Measurements from ENCODE around the gene ANKRD60.

The ANKRD60 gene

GRCh38 chr20:58188527-58188926 lies 39.9 kb downstream of the ANKRD60 start:
- DNase-seq: no peak

DNA sequence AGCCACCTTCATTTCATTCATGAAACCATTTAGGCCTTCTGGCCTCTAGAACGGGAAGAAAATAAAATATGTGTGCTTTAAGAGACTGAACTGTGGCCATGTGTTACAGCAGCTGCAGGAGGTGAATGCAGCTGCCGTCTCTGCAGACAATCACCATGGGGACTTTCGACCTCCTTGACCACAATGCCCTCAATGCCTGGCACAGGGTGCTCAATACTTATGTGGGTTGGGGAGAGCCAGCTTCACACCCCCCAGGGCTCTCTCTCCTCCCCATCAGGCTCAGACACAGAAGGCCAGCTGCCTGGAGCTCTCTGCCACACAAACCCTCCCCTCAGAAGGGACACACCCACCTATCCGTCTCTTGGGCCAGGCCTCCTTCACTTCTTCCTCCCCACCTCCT lies 43.5 kb downstream of the ANKRD60 start:
- DNase-seq: no peak

DNA sequence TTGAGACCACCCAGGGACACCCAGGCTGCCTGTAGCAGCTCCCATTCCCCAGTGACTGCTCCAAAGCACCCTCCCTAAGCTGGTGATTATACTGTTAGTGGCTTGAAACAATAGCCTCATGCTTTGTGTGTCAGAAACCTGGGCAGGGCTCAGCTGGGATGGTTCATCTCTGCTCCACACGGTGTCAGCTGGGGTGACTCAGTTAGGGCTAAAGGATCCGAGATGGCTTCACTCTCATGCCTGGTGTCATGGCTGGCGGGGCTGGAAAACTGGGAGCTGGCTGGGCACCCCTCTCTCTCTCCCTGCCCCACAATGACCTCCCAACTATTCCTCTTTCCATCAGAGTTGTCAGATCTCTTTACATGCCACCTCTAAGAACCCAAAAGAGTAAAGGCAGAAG lies 44.4 kb downstream of the ANKRD60 start:
- no peak for DNase-seq

- no peak for DNase-seq
Observed at GRCh38 chr20:58182521-58183140, 45.8 kb downstream of the ANKRD60 start.

DNA sequence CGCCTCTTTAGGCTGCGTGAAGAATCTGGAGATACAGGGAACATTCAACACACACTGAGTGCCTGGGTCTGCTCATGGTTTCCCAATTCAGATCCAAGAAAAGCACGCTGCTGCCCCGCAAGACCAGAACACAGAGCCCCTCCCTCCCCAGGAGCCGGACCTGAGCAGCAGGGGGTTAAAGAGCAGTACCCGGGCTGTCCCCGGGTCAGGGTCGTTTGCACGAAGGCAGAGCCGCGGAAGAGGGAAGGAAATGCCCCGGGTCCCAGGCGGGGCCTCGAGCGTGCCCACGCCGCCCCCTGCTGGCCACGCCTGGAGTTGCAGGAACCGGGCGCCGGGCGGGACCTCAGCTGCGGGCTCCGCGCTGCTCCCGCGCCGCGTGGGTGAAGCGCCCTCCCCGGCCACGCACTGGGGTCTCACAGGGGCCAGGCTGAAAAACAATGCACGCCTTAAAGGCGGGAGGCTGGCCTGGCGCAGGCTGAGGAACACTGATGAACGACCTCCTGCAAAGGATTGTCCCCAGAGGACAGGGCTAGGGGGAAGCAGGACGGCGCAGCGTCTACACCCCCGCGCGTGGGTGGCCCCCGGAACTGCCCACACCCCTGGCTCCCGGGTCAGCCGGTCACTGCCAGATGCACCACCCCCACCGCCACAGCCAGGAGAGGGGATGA lies 48.9 kb downstream of the ANKRD60 start:
- DNase-seq: peak; percentile 43

DNA sequence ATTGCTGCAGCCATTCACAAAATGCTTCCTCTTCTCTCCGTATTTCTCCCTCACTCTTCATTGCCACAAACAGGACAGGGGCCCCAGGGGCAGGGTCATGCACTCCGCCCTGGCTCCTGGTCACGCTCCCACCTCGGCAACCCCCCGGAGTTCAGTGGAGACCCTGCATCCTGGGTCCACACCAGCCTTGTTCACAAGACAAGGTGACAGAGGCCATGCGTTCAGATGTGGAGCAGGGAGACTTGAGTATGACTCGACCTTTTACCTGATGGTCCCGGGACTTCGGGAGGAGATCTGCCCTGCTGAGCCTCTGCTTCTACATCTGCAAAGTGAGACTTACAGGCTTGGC lies 49.4 kb downstream of the ANKRD60 start:
- DNase-seq: no peak

- DNase-seq: no peak
Observed at GRCh38 chr20:58177799-58178198, 50.7 kb downstream of the ANKRD60 start.

- DNase-seq: no peak
Observed at GRCh38 chr20:58175836-58176235, 52.6 kb downstream of the ANKRD60 start.

DNA sequence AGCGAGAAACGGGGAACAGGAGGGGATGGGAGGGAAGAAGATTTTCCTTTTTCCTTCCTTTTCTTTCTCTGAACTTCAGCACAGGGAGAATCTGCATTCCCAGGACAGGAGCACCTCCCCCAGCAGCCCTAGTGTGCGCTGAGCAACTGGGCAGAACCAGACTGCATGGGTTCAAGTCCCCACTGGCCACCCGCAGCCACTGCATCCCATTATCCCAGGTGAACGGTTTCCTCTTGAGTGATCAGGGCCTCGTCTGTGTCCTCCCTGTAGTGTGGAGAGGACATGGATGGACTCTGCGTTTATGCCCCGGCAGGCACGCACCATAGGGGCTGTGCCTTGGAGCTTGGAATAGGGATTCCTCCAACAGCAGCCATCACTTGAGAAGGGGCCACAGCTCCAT lies 53.0 kb downstream of the ANKRD60 start:
- no peak for DNase-seq

DNA sequence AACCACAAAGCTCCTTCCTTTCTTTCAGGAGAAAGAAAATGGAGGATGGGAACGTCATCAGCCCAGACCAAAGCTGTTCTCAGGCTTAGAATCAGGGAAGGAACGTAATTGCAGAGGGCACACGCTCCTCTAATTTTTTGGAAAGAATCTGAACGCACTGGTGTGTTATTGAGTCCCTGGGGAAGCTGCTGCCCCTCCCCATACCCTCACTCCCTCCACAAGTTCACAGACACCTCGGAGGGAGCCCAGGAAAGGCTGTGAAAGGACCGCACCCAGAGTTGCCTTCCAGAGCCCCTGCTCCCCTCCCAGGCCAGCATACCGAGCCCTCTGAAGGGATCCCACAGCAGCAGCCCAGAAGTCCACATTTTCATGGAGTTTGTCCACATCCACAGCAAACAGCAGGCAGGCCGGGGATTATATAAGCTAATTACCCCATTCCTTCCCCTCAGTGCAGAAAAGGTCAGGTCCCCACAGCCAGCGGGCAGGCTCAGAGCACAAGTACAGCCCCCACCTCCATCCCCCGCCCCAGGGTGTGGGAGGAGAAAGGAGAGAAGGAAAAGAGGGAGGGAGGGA lies 53.7 kb downstream of the ANKRD60 start:
- peak; percentile 54 for DNase-seq

DNA sequence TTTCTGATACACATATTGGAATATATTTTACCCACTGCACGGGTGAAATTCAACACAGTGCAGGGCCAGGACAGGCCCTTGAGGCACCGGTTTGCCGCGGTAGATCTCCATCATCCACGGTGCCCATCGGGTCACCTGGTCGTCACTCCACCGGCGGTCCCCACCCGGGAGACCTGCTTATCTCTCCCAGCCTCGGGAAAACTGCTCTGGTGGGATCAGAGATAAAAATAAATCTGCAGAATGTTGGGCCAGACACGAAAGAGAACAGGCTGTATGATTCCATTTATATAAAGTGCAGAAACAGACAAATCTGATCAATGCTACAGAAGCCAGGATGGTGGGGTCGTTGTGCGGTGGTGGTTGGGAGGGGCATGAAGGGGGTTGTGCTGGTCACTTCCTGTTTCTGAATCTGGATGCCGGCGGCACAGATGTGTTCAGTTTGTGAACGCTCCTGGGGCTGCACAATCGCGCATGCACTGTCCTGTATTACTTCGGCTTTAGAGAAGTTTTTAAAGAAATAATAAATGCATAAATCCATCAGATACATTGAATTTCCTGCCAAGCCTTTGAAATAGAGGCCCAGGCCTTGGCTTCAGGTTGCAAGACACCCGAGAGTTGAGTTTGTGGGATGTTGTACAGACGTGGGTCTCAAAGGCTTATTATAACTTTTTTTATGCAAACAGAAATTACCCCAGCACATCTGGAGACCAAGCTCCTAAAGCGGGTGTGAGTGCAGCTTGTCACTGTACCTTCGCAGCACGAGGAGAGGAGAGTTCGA lies 54.3 kb downstream of the ANKRD60 start:
- peak; percentile 25 for DNase-seq

DNA sequence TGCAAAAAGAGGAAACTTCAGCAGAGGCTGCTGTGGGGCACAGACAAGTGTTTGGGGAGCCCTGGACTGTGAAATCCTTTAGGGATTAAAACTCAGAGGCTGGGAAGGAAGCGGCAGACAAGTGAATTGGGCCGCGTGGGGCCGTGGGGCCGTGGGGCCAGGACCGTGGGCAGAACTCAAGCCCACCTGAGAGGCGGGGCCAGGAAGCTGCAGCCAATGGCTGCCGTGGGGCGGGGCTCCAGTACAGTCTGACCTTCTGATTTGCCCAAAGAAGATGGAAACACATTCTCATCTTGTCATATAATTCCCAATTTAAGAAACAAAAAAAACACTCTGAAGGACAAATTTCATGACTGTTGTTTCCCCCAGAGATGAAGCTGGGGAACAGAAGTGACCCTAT lies 55.4 kb downstream of the ANKRD60 start:
- DNase-seq: no peak

- no peak for DNase-seq
Observed at GRCh38 chr20:58171796-58172425, 56.5 kb downstream of the ANKRD60 start.

DNA sequence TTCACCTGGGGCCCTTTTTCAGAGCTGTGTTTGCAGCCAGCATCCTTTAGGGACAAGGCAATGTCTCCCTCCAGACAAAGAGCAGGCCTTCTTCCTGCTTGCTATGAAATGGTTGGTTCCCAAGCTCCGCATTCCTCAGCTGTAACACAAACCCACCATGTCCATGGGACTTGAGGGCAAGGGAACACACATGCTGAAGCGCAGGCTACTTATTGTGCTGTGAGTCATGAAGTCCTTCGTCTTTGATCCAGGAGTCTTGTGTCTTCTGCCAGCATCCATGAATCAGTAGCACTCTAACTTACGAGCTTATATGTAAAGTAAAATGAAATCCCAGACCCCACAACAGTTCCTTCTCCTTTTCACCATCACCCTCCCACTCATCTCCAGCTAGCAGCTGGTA lies 59.0 kb downstream of the ANKRD60 start:
- DNase-seq: peak; percentile 82

GRCh38 chr20:58168843-58169242 lies 59.6 kb downstream of the ANKRD60 start:
- no peak for DNase-seq

- DNase-seq: no peak
Observed at GRCh38 chr20:58167759-58168158, 60.7 kb downstream of the ANKRD60 start.
